ENCODE measurements around the gene FLT3.
A peak's percentile ranks its signal among the peaks of the same experiment; 100 is the strongest.

The FLT3 gene

GRCh38 chr13:28138012-28138755 is 37.8 kb upstream of the FLT3 start, which contains the start of gene PAN3:
PAN3 (plus strand) TSS chr13:28138545; CDS start chr13:28138658, 113 bp downstream.
- Histone ChIP-seq H3K27ac (ENCODE audit: insufficient read depth in 1 of 2, low read depth in 1 of 2, low read length in 2 of 2, poor library complexity in 1 of 2, severe bottlenecking in 2 of 2) (peak within 1 kb of the TSS; percentile 98 to 99), H3K4me3 (ENCODE audit: control insufficient read depth in 1 of 7, extremely low read depth in 1 of 7, insufficient read depth in 4 of 7, low read depth in 2 of 7, low read length in 6 of 7) (peak within 1 kb of the TSS; percentile 79 to 98 (median 89)), H3K27me3 (replicated peaks in 2 of 5; ENCODE audit: control insufficient read depth in 4 of 5, insufficient read depth in 5 of 5, low read length in 4 of 5) (no peaks in the 10 kb centered on the region), H3K36me3 (ENCODE audit: control insufficient read depth in 4 of 4, insufficient read depth in 4 of 4, low read length in 3 of 4) (peaks cover 0 to 4% (median 0%) of the 10 kb centered on the region in 4 experiments), H3K4me1 (ENCODE audit: control extremely low read depth in 1 of 4, control insufficient read depth in 4 of 4, insufficient read depth in 4 of 4, low read length in 3 of 4) (peaks cover 21 to 50% (median 31%) of the 10 kb centered on the region in 4 experiments), H3K9me3 (ENCODE audit: control extremely low read depth in 1 of 5, control insufficient read depth in 4 of 5, insufficient read depth in 2 of 5, low read depth in 1 of 5, low read length in 4 of 5) (no peaks in the 10 kb centered on the region)
- 0% methylated on average over 43 of the region's 84 CpGs for WGBS (ENCODE audit: insufficient coverage)
- ChIA-PET POLR2A (interaction anchor here (0.6 to 2.6 kb wide), 8 partner anchors 9 to 501 kb away, joined by 3 to 22 read pairs (median 5); partner anchors contain the start of gene FLT3), CTCF (interaction anchor here (1.4 to 1.8 kb wide), 3 partner anchors 15 to 133 kb away, joined by 3 to 5 read pairs (median 4); no protein-coding TSS in a partner anchor)
- DNase-seq, result peak; percentile 96 to 99 (median 99)

- Histone ChIP-seq H3K4me1 (ENCODE audit: control extremely low read depth in 1 of 4, control insufficient read depth in 4 of 4, insufficient read depth in 4 of 4, low read length in 3 of 4) (peaks cover 18 to 44% (median 26%) of the 10 kb centered on the region in 4 experiments), H3K36me3 (ENCODE audit: control insufficient read depth in 4 of 4, insufficient read depth in 4 of 4, low read length in 3 of 4) (peaks cover 0 to 4% (median 0%) of the 10 kb centered on the region in 4 experiments), H3K9me3 (ENCODE audit: control extremely low read depth in 1 of 5, control insufficient read depth in 4 of 5, insufficient read depth in 2 of 5, low read depth in 1 of 5, low read length in 4 of 5) (no peaks in the 10 kb centered on the region), H3K4me3 (ENCODE audit: control insufficient read depth in 1 of 7, extremely low read depth in 1 of 7, insufficient read depth in 4 of 7, low read depth in 2 of 7, low read length in 6 of 7) (peak overlapping the region; percentile 26 to 98 (median 89)), H3K27ac (ENCODE audit: insufficient read depth in 1 of 2, low read depth in 1 of 2, low read length in 2 of 2, poor library complexity in 1 of 2, severe bottlenecking in 2 of 2) (peak overlapping the region; percentile 98 to 99), H3K27me3 (replicated peaks in 2 of 5; ENCODE audit: control insufficient read depth in 4 of 5, insufficient read depth in 5 of 5, low read length in 4 of 5) (no peaks in the 10 kb centered on the region)
- CTCF ChIA-PET, result interaction anchor here (1.4 kb wide), 1 partner anchor 18 kb away, joined by 3 read pairs; no protein-coding TSS in a partner anchor
- WGBS (ENCODE audit: insufficient coverage), result 0% methylated on average over 5 of the region's 11 CpGs
- DNase-seq, result no peak
- POLR2A ChIA-PET, result interaction anchor here (2.3 to 2.6 kb wide), 2 partner anchors 8 to 38 kb away, joined by 7 to 22 read pairs; partner anchors contain the start of gene FLT3
Observed at GRCh38 chr13:28137596-28137995, 37.2 kb upstream of the FLT3 start.

DNA sequence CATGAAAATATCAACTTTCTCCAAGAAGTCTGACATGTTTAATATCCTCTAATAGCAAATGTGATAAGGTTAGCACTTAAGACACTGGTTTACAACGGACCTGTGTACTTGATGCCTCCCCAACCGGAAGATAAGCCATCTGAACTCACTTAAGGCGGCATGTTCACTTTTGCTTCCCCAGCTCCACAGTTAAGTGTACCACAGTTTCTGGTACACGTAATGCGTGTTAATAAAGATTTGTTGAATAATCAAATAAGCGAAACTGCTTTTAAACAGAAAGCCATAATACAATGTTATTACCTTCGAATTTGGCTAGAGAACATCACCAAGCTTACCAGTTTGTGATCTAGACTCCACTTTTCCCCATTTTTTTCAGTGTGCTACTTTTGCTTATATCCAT is 36.5 kb upstream of the FLT3 start:
- ChIA-PET CTCF (interaction anchor here (0.7 to 1.4 kb wide), 2 partner anchors 19 to 39 kb away, joined by 3 to 4 read pairs; no protein-coding TSS in a partner anchor), POLR2A (interaction anchor here (0.6 to 0.9 kb wide), 2 partner anchors 38 to 80 kb away, joined by 3 read pairs; no protein-coding TSS in a partner anchor)
- Histone ChIP-seq H3K36me3 (ENCODE audit: control insufficient read depth in 4 of 4, insufficient read depth in 4 of 4, low read length in 3 of 4) (peaks cover 0 to 4% (median 0%) of the 10 kb centered on the region in 4 experiments), H3K4me3 (ENCODE audit: control insufficient read depth in 1 of 7, extremely low read depth in 1 of 7, insufficient read depth in 4 of 7, low read depth in 2 of 7, low read length in 6 of 7) (peak overlapping the region in 6 of 7 experiments; percentile 79 to 98 (median 90)), H3K27ac (ENCODE audit: insufficient read depth in 1 of 2, low read depth in 1 of 2, low read length in 2 of 2, poor library complexity in 1 of 2, severe bottlenecking in 2 of 2) (peak overlapping the region; percentile 98 to 99), H3K4me1 (ENCODE audit: control extremely low read depth in 1 of 4, control insufficient read depth in 4 of 4, insufficient read depth in 4 of 4, low read length in 3 of 4) (peaks cover 14 to 37% (median 20%) of the 10 kb centered on the region in 4 experiments), H3K9me3 (ENCODE audit: control extremely low read depth in 1 of 5, control insufficient read depth in 4 of 5, insufficient read depth in 2 of 5, low read depth in 1 of 5, low read length in 4 of 5) (no peaks in the 10 kb centered on the region), H3K27me3 (replicated peaks in 2 of 5; ENCODE audit: control insufficient read depth in 4 of 5, insufficient read depth in 5 of 5, low read length in 4 of 5) (no peaks in the 10 kb centered on the region)
- DNase-seq, result peak; percentile 44 to 84 (median 72)
- 19% methylated on average over 3 of the region's 7 CpGs for WGBS (ENCODE audit: insufficient coverage)

- H3K4me1 ChIP-seq (ENCODE audit: control extremely low read depth in 1 of 4, control insufficient read depth in 4 of 4, insufficient read depth in 4 of 4, low read length in 3 of 4), result peaks cover 2 to 11% (median 7%) of the 10 kb centered on the region in 4 experiments
- DNase-seq, result no peak
- ChIA-PET CTCF (no interaction called here), POLR2A (no interaction called here)
- H3K4me3 ChIP-seq (ENCODE audit: control insufficient read depth in 1 of 7, extremely low read depth in 1 of 7, insufficient read depth in 4 of 7, low read depth in 2 of 7, low read length in 6 of 7), result no peak overlapping the region
- no peaks in the 10 kb centered on the region for H3K9me3 ChIP-seq (ENCODE audit: control extremely low read depth in 1 of 5, control insufficient read depth in 4 of 5, insufficient read depth in 2 of 5, low read depth in 1 of 5, low read length in 4 of 5)
- H3K36me3 ChIP-seq (ENCODE audit: control insufficient read depth in 4 of 4, insufficient read depth in 4 of 4, low read length in 3 of 4), result peaks cover 0 to 2% (median 0%) of the 10 kb centered on the region in 4 experiments
- no peaks in the 10 kb centered on the region for H3K27me3 ChIP-seq (replicated peaks in 2 of 5; ENCODE audit: control insufficient read depth in 4 of 5, insufficient read depth in 5 of 5, low read length in 4 of 5)
- no peak overlapping the region for H3K27ac ChIP-seq (ENCODE audit: insufficient read depth in 1 of 2, low read depth in 1 of 2, low read length in 2 of 2, poor library complexity in 1 of 2, severe bottlenecking in 2 of 2)
- WGBS (ENCODE audit: insufficient coverage), result 96% methylated on average over 8 of the region's 11 CpGs
Observed at GRCh38 chr13:28131646-28132045, 31.3 kb upstream of the FLT3 start.

DNA sequence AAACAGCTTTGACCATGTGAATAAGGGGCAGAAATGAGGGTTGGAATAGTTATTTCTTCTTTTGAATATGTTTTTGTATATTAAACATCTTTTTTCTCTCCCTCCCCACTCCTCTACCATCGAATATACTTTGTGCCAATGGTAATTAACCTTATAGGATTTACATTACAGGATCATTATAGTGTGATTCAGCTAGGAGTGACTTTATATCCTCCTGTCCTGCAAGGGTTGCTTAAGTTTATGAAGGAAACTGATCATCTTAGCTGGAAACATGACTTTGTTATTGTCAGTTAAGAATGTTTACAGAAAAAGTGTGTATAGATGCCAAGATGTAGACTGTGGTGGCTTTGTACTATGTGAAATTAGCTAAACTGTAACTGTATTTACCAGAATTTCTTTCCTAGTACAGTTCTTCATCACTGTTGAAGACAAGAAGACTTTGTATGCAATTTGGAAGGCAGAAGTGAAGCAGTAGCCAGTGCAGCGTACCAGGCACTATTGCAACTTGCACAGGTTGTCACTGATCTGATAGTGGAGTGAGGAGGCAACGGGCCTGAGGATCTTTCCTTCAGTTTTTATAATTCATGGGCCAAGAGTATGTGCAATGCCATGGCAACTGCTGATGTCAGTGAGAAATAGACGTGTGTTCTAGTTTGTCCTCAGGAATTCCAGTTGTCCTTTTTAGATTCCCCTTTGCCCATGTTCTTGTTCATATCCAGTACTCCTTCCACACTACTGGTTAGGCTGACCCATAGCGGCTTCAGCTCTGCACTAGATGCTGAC is 29.7 kb upstream of the FLT3 start:
- WGBS (ENCODE audit: insufficient coverage), result 94% methylated on average over 4 of the region's 5 CpGs
- no peak overlapping the region for H3K4me3 ChIP-seq (ENCODE audit: control insufficient read depth in 1 of 7, extremely low read depth in 1 of 7, insufficient read depth in 4 of 7, low read depth in 2 of 7, low read length in 6 of 7)
- no peaks in the 10 kb centered on the region for H3K9me3 ChIP-seq (ENCODE audit: control extremely low read depth in 1 of 5, control insufficient read depth in 4 of 5, insufficient read depth in 2 of 5, low read depth in 1 of 5, low read length in 4 of 5)
- H3K36me3 ChIP-seq (ENCODE audit: control insufficient read depth in 4 of 4, insufficient read depth in 4 of 4, low read length in 3 of 4), result no peaks in the 10 kb centered on the region
- H3K27ac ChIP-seq (ENCODE audit: insufficient read depth in 1 of 2, low read depth in 1 of 2, low read length in 2 of 2, poor library complexity in 1 of 2, severe bottlenecking in 2 of 2), result no peak overlapping the region
- POLR2A ChIA-PET, result interaction anchor here (1.7 kb wide), 1 partner anchor 8 kb away, joined by 7 read pairs; the partner anchor contains the start of gene PAN3
- CTCF ChIA-PET, result interaction anchor here (1.1 to 1.5 kb wide), 2 partner anchors 12 to 35 kb away, joined by 3 to 4 read pairs; no protein-coding TSS in a partner anchor
- no peaks in the 10 kb centered on the region for H3K27me3 ChIP-seq (replicated peaks in 2 of 5; ENCODE audit: control insufficient read depth in 4 of 5, insufficient read depth in 5 of 5, low read length in 4 of 5)
- peaks cover 0 to 5% (median 2%) of the 10 kb centered on the region in 4 experiments for H3K4me1 ChIP-seq (ENCODE audit: control extremely low read depth in 1 of 4, control insufficient read depth in 4 of 4, insufficient read depth in 4 of 4, low read length in 3 of 4)
- no peak for DNase-seq

- Histone ChIP-seq H3K4me3 (ENCODE audit: control insufficient read depth in 1 of 7, extremely low read depth in 1 of 7, insufficient read depth in 4 of 7, low read depth in 2 of 7, low read length in 6 of 7) (no peak overlapping the region), H3K4me1 (ENCODE audit: control extremely low read depth in 1 of 4, control insufficient read depth in 4 of 4, insufficient read depth in 4 of 4, low read length in 3 of 4) (peaks cover 0 to 5% (median 2%) of the 10 kb centered on the region in 4 experiments), H3K36me3 (ENCODE audit: control insufficient read depth in 4 of 4, insufficient read depth in 4 of 4, low read length in 3 of 4) (no peaks in the 10 kb centered on the region), H3K9me3 (ENCODE audit: control extremely low read depth in 1 of 5, control insufficient read depth in 4 of 5, insufficient read depth in 2 of 5, low read depth in 1 of 5, low read length in 4 of 5) (no peaks in the 10 kb centered on the region), H3K27ac (ENCODE audit: insufficient read depth in 1 of 2, low read depth in 1 of 2, low read length in 2 of 2, poor library complexity in 1 of 2, severe bottlenecking in 2 of 2) (no peak overlapping the region), H3K27me3 (replicated peaks in 2 of 5; ENCODE audit: control insufficient read depth in 4 of 5, insufficient read depth in 5 of 5, low read length in 4 of 5) (no peaks in the 10 kb centered on the region)
- no peak for DNase-seq
- ChIA-PET POLR2A (interaction anchor here (1.7 kb wide), 1 partner anchor 10 kb away, joined by 7 read pairs; the partner anchor contains the start of gene PAN3), CTCF (interaction anchor here (0.7 to 1.5 kb wide), 3 partner anchors 11 to 148 kb away, joined by 3 to 4 read pairs (median 4); no protein-coding TSS in a partner anchor)
Observed at GRCh38 chr13:28128926-28129325, 28.6 kb upstream of the FLT3 start.
